H7 (cell line): ENCODE results near the gene PIP5K1A. TPM values are rescaled to one million over a fixed set of nuclear protein-coding genes. Genes with fewer than 3 reads are reported as not detected.
"Not testable (repeated sequence)": the region's sequence is repeated elsewhere in the genome, so short reads cannot be mapped to it uniquely, and the experiment has no call there.

ENCODE experiments used
- DNase-seq: peaks from one replicate; pipeline ENCODE4 v3.0.0; 2012
- H3K27me3 ChIP-seq: 2 replicates; pipeline ENCODE4 v1.6.0; 2011; ENCODE audit warnings: mild to moderate bottlenecking, low read length; ENCODE audit not compliant: control insufficient read depth, insufficient read depth
- H3K36me3 ChIP-seq: replicated peaks from 2 replicates; pipeline ENCODE4 v1.5.1; 2011; ENCODE audit warnings: low read length; ENCODE audit not compliant: control insufficient read depth, insufficient read depth
- H3K4me3 ChIP-seq: 2 replicates; pipeline ENCODE4 v1.5.1; 2011; ENCODE audit warnings: low read depth, mild to moderate bottlenecking, control low read depth, low read length, moderate library complexity; ENCODE audit not compliant: insufficient read depth
- total RNA-seq: library from RNA; depleted of rRNA; stranded (reverse); fragments of >200 nt; shearing (Covaris generic); gene quantifications from 2 replicates; pipeline ENCODE4 v1.2.3, GENCODE V29; 2014

The PIP5K1A gene
- total RNA-seq, 1 experiment from 2014 or later, result 86.6 TPM

GRCh38 chr1:151175863-151176262, 22.5 kb upstream of the PIP5K1A start, which contains the start of gene TMOD4:
Gene TMOD4 (minus strand): TSS chr1:151175981. CDS start chr1:151174875, 1,106 bp downstream.
- no peak within 1 kb of the TSS for H3K4me3 ChIP-seq
- H3K36me3 ChIP-seq, result peaks cover 14% of the 10 kb centered on the region
- peak; percentile 79 for DNase-seq
- no peaks in the 10 kb centered on the region for H3K27me3 ChIP-seq

GRCh38 chr1:151176514-151177045, 21.8 kb upstream of the PIP5K1A start:
- Histone ChIP-seq H3K4me3 (no peak overlapping the region), H3K27me3 (no peaks in the 10 kb centered on the region), H3K36me3 (peaks cover 17% of the 10 kb centered on the region)
- no peak for DNase-seq

GRCh38 chr1:151184211-151184610, 14.1 kb upstream of the PIP5K1A start:
- H3K36me3 ChIP-seq, result peaks cover 26% of the 10 kb centered on the region
- DNase-seq, result no peak

GRCh38 chr1:151187205-151187604, 11.1 kb upstream of the PIP5K1A start:
- DNase-seq, result no peak
- Histone ChIP-seq H3K4me3 (no peak overlapping the region), H3K36me3 (peaks cover 17% of the 10 kb centered on the region), H3K27me3 (no peaks in the 10 kb centered on the region)

More at GRCh38 chr1:151184211-151184610, 14.1 kb upstream of the PIP5K1A start:
- Histone ChIP-seq H3K27me3 (no peaks in the 10 kb centered on the region), H3K4me3 (no peak overlapping the region)

GRCh38 chr1:151188667-151189066, 9.7 kb upstream of the PIP5K1A start:
- not testable (repeated sequence) for H3K27me3 ChIP-seq, H3K4me3 ChIP-seq, DNase-seq
- H3K36me3 ChIP-seq, result peaks cover 12% of the 10 kb centered on the region

GRCh38 chr1:151189637-151190445, 8.5 kb upstream of the PIP5K1A start, which contains the start of gene VPS72:
Gene VPS72 (minus strand): TSS chr1:151190197. CDS start chr1:151190121, 76 bp downstream.
- Histone ChIP-seq H3K27me3 (no peaks in the 10 kb centered on the region), H3K4me3 (peak within 1 kb of the TSS; percentile 75), H3K36me3 (peaks cover 8% of the 10 kb centered on the region)
- DNase-seq, result peak; percentile 94

- DNase-seq, result no peak
- H3K36me3 ChIP-seq, result no peaks in the 10 kb centered on the region
- no peaks in the 10 kb centered on the region for H3K27me3 ChIP-seq
- no peak overlapping the region for H3K4me3 ChIP-seq
Observed at GRCh38 chr1:151192047-151192446, 6.3 kb upstream of the PIP5K1A start.

GRCh38 chr1:151193304-151193703, 5.0 kb upstream of the PIP5K1A start:
- H3K27me3 ChIP-seq, result no peaks in the 10 kb centered on the region
- no peak for DNase-seq
- H3K4me3 ChIP-seq, result no peak overlapping the region
- H3K36me3 ChIP-seq, result no peaks in the 10 kb centered on the region

- Histone ChIP-seq H3K36me3 (no peaks in the 10 kb centered on the region), H3K27me3 (no peaks in the 10 kb centered on the region), H3K4me3 (no peak overlapping the region)
- no peak for DNase-seq
Observed at GRCh38 chr1:151193856-151194255, 4.5 kb upstream of the PIP5K1A start.

- not testable (repeated sequence) for H3K27me3 ChIP-seq, H3K4me3 ChIP-seq, DNase-seq, H3K36me3 ChIP-seq
Observed at GRCh38 chr1:151194894-151195594, 3.3 kb upstream of the PIP5K1A start.

GRCh38 chr1:151196292-151196800, 2.0 kb upstream of the PIP5K1A start:
- Histone ChIP-seq H3K36me3 (no peaks in the 10 kb centered on the region), H3K4me3 (no peak overlapping the region), H3K27me3 (no peaks in the 10 kb centered on the region)
- peak; percentile 66 for DNase-seq

- H3K36me3 ChIP-seq, result peaks cover 3% of the 10 kb centered on the region
- peak; percentile 35 for DNase-seq
- no peaks in the 10 kb centered on the region for H3K27me3 ChIP-seq
- peak overlapping the region; percentile 93 for H3K4me3 ChIP-seq
Observed at GRCh38 chr1:151197863-151198253, 494 bp upstream of the PIP5K1A start.

- DNase-seq, result peak; percentile 38
- no peaks in the 10 kb centered on the region for H3K27me3 ChIP-seq
- peaks cover 5% of the 10 kb centered on the region for H3K36me3 ChIP-seq
- H3K4me3 ChIP-seq, result peak overlapping the region; percentile 93
Observed at GRCh38 chr1:151199873-151200581, 1.7 kb downstream of the PIP5K1A start.

- not testable (repeated sequence) for H3K27me3 ChIP-seq, DNase-seq, H3K36me3 ChIP-seq, H3K4me3 ChIP-seq
Observed at GRCh38 chr1:151205381-151205965, 7.1 kb downstream of the PIP5K1A start.
